ENCODE results near the gene ZNF552. TPM values are rescaled to one million over a fixed set of nuclear protein-coding genes. Genes with fewer than 3 reads are reported as not detected.
"Not testable (repeated sequence)": the region's sequence is repeated elsewhere in the genome, so short reads cannot be mapped to it uniquely, and the experiment has no call there.

ZNF552 gene
- total RNA-seq, 1 donor from 2014 or later, result 8.8 TPM

DNA sequence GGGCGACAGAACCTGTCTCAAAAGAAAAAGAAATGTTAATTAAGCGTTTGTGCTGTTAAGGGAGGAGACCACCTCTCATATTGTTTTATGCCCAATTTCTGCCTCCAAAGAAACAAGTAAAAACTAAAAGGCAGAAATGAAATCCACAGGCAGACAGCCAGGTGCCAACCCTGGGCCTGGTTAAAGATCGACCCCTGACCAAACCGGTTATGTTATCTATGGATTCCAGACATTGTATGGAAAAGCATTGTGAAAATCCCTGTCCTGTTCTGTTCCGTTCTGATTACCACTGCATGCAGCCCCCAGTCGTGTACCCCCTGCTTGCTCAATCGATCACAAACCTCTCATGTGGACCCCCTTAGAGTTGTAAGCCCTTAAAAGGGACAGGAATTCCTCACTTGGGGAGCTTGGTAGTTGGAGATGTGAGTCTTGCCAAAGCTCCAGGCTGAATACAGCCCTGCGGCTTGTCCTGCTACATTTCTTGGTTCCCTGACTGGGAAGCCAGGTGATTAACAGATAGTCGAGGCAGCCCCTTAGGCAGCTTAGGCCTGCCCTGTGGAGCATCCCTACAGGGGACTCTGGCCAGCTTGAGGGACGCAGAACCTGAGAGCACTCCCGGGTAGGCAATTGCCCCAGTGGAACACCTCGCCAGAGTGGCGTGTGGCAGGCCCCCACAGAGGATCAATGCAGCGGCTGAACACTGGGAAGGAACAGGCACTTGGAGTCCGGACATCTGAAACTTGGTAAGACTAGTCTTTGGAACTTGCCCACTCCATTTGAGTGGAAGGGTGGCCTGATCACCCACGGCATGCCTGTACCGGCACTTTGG lies 748 bp upstream of the ZNF552 start:
- Mint-ChIP-seq H3K4me1 (peaks cover 38% of the 10 kb centered on the region), H3K9me3 (no peaks in the 10 kb centered on the region), H3K4me3 (peak overlapping the region; percentile 96), H3K27me3 (ENCODE audit: low read depth) (no peaks in the 10 kb centered on the region), H3K27ac (ENCODE audit: unreplicated experiment) (peak overlapping the region; percentile 12), H3K36me3 (ENCODE audit: low read depth) (no peaks in the 10 kb centered on the region)
- TF ChIP-seq, protein P1, sequence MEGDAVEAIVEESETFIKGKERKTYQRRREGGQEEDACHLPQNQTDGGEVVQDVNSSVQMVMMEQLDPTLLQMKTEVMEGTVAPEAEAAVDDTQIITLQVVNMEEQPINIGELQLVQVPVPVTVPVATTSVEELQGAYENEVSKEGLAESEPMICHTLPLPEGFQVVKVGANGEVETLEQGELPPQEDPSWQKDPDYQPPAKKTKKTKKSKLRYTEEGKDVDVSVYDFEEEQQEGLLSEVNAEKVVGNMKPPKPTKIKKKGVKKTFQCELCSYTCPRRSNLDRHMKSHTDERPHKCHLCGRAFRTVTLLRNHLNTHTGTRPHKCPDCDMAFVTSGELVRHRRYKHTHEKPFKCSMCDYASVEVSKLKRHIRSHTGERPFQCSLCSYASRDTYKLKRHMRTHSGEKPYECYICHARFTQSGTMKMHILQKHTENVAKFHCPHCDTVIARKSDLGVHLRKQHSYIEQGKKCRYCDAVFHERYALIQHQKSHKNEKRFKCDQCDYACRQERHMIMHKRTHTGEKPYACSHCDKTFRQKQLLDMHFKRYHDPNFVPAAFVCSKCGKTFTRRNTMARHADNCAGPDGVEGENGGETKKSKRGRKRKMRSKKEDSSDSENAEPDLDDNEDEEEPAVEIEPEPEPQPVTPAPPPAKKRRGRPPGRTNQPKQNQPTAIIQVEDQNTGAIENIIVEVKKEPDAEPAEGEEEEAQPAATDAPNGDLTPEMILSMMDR (conservative IDR thresholded peaks at IDR 0.05), result no peak
- no peak for DNase-seq (ENCODE audit: low read depth, low spot score)

DNA sequence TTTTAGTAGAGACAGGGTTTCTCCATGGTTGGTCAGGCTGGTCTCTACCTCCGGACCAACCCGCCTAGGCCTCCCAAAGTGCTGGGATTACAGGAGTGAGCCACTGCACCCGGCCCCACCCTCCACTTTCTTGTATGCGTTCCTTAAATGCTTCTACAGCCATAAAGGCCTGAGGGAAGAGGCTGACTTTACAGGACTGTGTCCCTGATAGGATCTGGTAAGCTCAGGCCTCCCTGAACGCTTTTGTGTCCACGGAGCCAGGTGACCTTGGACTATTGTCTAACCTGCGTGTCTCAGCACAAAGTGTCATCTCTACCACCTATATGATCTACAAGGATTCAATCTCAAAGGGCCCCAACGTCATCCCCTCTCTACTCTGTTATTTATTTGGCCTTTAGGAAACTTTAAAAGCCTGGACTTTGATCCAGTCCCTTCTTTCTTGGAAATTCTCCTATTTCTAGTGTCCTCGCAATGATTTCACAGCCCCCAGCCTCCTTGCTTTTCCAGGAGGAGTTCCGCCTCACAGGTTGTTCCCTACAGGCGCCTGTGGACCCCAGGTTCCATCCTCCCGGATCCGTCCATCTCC lies 701 bp downstream of the ZNF552 start:
- H3K9me3 Mint-ChIP-seq, result no peaks in the 10 kb centered on the region
- peaks cover 25% of the 10 kb centered on the region for H3K4me1 Mint-ChIP-seq
- H3K4me3 Mint-ChIP-seq, result peak overlapping the region; percentile 96
- peaks cover 5% of the 10 kb centered on the region for H3K36me3 Mint-ChIP-seq (ENCODE audit: low read depth)
- no peak for DNase-seq (ENCODE audit: low read depth, low spot score)
- H3K27ac Mint-ChIP-seq (ENCODE audit: unreplicated experiment), result peak overlapping the region; percentile 65
- H3K27me3 Mint-ChIP-seq (ENCODE audit: low read depth), result no peaks in the 10 kb centered on the region
- TF ChIP-seq, protein P1 (conservative IDR thresholded peaks at IDR 0.05), result no peak

DNA sequence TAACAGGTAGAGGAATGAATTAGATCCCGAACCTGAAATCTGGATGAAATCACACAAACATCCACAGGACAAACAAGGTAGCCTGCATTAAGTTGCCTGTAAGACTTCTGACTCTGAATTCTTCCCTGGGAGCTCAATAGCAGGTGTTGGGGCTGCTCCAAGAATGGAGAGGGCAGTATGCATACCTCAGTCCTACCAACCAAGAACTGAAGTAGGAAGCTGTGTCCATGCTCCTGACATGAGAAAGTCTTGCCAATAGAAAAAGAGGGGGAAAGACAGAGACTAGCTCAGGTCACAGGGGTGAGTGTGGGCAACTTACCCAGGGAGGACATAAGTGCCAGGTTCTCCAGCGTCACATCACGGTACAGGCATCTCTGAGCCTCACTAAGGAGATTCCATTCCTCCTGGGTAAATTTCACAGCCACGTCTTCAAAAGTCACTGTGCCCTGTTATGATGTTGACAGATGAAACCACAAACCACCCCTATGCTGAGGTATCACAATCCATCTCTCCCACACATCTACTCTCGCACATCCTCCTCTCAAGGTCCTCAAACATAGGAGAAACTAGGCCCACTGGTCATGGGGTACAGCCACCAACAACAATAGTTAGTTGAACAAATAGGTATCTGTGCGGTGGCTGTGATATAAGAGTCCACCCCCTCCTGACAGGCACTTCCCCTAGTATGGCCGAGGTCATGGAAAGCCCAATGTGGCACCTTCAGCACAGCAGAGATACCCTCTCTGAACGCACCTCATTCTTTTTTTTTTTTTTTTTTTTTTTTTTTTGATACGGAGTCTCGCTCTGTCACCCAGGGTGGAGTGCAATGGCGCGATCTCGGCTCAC lies 1.5 kb downstream of the ZNF552 start:
- not testable (repeated sequence) for H3K9me3 Mint-ChIP-seq; H3K27me3 Mint-ChIP-seq (ENCODE audit: low read depth); DNase-seq (ENCODE audit: low read depth, low spot score); H3K36me3 Mint-ChIP-seq (ENCODE audit: low read depth)
- Mint-ChIP-seq H3K27ac (ENCODE audit: unreplicated experiment) (peak overlapping the region; percentile 91), H3K4me3 (peak overlapping the region; percentile 70), H3K4me1 (peaks cover 19% of the 10 kb centered on the region)

DNA sequence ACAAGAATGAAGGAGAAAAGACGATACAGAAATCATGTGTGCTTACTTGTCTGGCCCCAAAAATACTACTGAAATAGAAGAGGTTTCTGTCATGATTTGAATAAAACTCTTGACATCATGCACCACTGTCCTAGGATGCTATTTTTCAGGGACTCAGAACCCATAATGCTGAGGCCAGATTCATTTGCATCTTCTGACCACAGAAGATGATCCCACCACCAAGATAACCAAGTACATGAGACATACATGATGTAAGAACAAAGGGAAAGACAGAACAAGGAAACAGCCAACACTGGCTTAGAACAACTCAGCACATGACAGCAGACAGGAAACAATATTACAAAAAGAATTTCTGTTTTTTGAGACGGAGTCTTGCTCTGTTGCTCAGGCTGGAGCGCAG lies 2.5 kb downstream of the ZNF552 start:
- Mint-ChIP-seq H3K36me3 (ENCODE audit: low read depth) (peaks cover 8% of the 10 kb centered on the region), H3K4me1 (peaks cover 19% of the 10 kb centered on the region), H3K4me3 (peak overlapping the region; percentile 70), H3K9me3 (no peaks in the 10 kb centered on the region), H3K27ac (ENCODE audit: unreplicated experiment) (no peak overlapping the region), H3K27me3 (ENCODE audit: low read depth) (no peaks in the 10 kb centered on the region)
- DNase-seq (ENCODE audit: low read depth, low spot score), result no peak
- TF ChIP-seq, protein P1 (conservative IDR thresholded peaks at IDR 0.05), result no peak

DNA sequence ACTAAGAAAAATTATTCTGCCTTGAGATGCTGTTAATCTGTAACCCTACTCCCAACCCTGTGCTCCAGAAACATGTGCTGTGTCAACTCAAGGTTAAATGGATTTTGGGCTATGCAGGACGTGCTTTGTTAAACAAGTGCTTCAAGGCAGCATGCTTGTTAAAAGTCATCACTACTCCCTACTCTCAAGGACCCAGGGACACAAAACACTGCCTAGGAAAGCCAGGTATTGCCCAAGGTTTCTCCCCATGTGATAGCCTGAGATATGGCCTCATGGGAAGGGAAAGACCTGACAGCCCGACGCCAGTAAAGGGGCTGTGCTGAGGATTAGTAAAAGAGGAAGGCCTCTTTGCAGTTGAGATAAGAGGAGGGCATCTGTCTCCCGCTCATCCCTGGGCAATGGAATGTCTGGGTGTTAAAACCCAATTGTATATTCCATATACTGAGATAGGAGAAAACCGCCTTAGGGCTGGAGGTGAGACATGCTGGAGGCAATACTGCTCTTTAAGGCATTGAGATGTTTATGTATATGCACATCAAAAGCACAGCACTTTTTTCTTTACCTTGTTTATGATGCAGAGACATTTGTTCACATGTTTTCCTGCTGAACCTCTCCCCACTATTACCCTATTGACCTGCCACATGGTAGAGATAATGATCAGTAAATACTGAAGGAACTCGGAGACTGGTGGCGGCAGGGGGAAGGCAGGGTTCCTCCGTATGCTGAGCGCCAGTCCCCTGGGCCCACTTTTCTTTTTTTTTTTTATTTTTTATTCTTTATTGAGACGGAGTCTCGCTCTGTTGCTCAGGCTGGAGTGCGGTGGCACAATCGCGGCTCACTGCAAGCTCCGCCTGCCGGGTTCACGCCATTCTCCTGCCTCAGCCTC lies 4.1 kb downstream of the ZNF552 start:
- not testable (repeated sequence) for H3K27ac Mint-ChIP-seq (ENCODE audit: unreplicated experiment); H3K27me3 Mint-ChIP-seq (ENCODE audit: low read depth); H3K9me3 Mint-ChIP-seq; DNase-seq (ENCODE audit: low read depth, low spot score); H3K36me3 Mint-ChIP-seq (ENCODE audit: low read depth)
- peak overlapping the region; percentile 65 for H3K4me3 Mint-ChIP-seq
- peaks cover 19% of the 10 kb centered on the region for H3K4me1 Mint-ChIP-seq

DNA sequence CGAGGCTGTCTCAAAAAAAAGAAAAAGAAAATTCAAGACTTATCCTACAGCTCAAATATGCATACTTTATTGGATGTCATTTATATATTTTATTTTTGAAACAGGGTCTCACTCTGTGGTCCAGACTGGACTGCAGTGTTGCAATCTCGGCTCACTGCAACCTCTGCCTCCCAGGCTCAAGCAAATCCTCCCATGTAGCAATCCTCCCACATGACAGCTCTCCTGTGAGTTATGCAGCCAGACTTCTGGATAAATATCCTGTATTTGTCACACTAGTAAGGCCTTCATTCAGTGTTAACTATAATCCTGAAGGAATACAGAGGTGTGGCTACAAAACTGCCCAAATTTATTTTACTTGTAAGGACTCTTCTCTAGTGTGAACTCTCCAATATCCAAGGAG lies 7.2 kb downstream of the ZNF552 start:
- no peaks in the 10 kb centered on the region for H3K9me3 Mint-ChIP-seq
- peaks cover 11% of the 10 kb centered on the region for H3K36me3 Mint-ChIP-seq (ENCODE audit: low read depth)
- TF ChIP-seq, protein P1 (conservative IDR thresholded peaks at IDR 0.05), result no peak
- no peak overlapping the region for H3K27ac Mint-ChIP-seq (ENCODE audit: unreplicated experiment)
- no peak for DNase-seq (ENCODE audit: low read depth, low spot score)
- H3K4me3 Mint-ChIP-seq, result peak overlapping the region; percentile 71
- no peaks in the 10 kb centered on the region for H3K27me3 Mint-ChIP-seq (ENCODE audit: low read depth)
- H3K4me1 Mint-ChIP-seq, result peaks cover 27% of the 10 kb centered on the region
